NCI-H2196 treated with DMSO at 0.1 percent for 48 hours (cell line): ENCODE data around the gene PAN2.
"Not testable (repeated sequence)": the region's sequence is repeated elsewhere in the genome, so short reads cannot be mapped to it uniquely, and the experiment has no call there.

ENCODE experiments used
- DNase-seq: peaks from one replicate; lab custom pipeline; 2025; ENCODE audit not compliant: unreplicated experiment; lab: John Stamatoyannopoulos, UW

PAN2 gene

GRCh38 chr12:56278905-56279304, 54.9 kb downstream of the PAN2 start:
- DNase-seq, result no peak

GRCh38 chr12:56274299-56274698, 59.5 kb downstream of the PAN2 start:
- no peak for DNase-seq

- not testable (repeated sequence) for DNase-seq
Observed at GRCh38 chr12:56272468-56272867, 61.3 kb downstream of the PAN2 start.

GRCh38 chr12:56271031-56271430, 62.8 kb downstream of the PAN2 start:
- no peak for DNase-seq

- peak; percentile 9 for DNase-seq
Observed at GRCh38 chr12:56267443-56268071, 66.2 kb downstream of the PAN2 start.

DNA sequence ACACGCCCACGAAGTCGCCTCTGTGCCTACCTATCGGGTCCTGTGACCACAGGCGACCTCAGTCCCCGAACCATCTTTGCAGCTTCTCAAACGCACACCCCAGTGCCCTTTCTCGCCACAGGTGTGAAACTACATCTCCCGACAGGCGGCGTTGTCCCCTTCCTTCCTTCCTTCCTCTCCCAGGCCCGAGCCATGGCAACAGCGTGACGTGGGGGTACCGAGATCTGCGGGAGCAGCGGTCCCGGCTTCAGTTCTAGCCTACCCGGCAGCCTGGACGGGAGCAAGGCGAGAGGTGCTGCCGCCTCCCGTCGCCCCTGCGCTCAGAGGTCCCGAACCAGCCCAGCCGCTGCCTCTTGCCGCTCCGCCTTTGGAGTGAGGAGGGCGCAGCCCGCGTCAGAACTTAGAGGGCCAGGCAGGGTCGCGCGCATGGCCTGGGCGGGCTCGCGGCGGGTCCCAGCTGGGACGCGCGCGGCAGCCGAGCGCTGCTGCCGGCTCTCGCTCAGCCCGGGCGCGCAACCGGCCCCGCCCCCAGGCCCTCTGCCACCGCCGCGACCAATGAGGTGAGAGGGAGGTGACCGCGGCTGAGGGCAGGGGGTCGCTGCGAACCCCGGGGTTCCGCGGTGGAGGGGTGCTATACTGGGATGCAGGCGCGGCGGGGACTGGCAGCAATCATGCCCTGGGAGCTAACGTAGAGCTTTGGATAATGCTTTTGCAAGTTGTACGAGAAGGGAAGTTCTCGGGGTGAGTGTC, 66.9 kb downstream of the PAN2 start, which contains the start of gene COQ10A:
Gene COQ10A (plus strand): TSS at position 250 of the 750 bp plus-strand sequence. CDS start 177 bp downstream, at position 427.
- peak; percentile 88 for DNase-seq
